Transverse colon (tissue), 4 donors: ENCODE measurements around the gene PHOX2A.

Experiments
- EP300 ChIP-seq: sonication (generic); formaldehyde crosslinking; IDR thresholded peaks from one replicate; pipeline ENCODE4 v1.6.1; 2017; ENCODE audit warnings: antibody characterized with exemption, low read depth
- POLR2A ChIP-seq: fragments of 450-650 bp; IDR thresholded peaks from one replicate; pipeline ENCODE4 v1.6.1; 2016; ENCODE audit warnings: antibody characterized with exemption, mild to moderate bottlenecking, moderate library complexity
- POLR2AphosphoS5 ChIP-seq, 3 donors: sonication (generic); formaldehyde crosslinking; IDR thresholded peaks; one replicate each; pipeline ENCODE4 v1.6.1; 2016; ENCODE audit warnings: antibody characterized with exemption in 3 of 3
- TF ChIP-seq, protein P1 (sequence below), 5 experiments: fragments of 200-600 bp in 3 of 5; fragments of 450-650 bp in 2 of 5; sonication (generic) in 3 of 5; IDR thresholded peaks; 1 replicate in 2 of 5; 2 replicates in 3 of 5; pipeline ENCODE4 v1.5.1; 2016 to 2017; ENCODE audit warnings: antibody characterized with exemption in 5 of 5, inconsistent platforms in 3 of 5, mild to moderate bottlenecking in 2 of 5, moderate library complexity in 1 of 5

DNA sequence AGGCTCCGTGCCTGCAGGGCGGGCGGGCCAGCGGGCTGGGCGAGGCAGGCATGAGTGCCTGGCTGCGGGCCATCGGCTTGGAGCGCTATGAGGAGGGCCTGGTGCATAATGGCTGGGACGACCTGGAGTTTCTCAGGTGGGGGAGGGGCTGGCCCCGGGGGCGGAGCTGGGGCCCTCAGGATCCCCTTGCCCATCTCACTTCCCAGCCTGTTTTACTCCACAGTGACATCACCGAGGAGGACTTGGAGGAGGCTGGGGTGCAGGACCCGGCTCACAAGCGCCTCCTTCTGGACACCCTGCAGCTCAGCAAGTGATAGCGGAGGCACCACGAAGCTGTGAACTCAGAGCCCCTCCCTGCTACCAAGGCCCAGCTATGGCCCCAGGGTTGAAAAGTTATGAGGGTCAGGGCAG is 5.9 kb downstream of the PHOX2A start:
- TF ChIP-seq, protein P1, sequence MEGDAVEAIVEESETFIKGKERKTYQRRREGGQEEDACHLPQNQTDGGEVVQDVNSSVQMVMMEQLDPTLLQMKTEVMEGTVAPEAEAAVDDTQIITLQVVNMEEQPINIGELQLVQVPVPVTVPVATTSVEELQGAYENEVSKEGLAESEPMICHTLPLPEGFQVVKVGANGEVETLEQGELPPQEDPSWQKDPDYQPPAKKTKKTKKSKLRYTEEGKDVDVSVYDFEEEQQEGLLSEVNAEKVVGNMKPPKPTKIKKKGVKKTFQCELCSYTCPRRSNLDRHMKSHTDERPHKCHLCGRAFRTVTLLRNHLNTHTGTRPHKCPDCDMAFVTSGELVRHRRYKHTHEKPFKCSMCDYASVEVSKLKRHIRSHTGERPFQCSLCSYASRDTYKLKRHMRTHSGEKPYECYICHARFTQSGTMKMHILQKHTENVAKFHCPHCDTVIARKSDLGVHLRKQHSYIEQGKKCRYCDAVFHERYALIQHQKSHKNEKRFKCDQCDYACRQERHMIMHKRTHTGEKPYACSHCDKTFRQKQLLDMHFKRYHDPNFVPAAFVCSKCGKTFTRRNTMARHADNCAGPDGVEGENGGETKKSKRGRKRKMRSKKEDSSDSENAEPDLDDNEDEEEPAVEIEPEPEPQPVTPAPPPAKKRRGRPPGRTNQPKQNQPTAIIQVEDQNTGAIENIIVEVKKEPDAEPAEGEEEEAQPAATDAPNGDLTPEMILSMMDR (IDR thresholded peaks at IDR 0.05): peak; percentile 76 to 85 (median 79)
- TF ChIP-seq POLR2A: no peak
- TF ChIP-seq POLR2AphosphoS5 (IDR thresholded peaks at IDR 0.05): no peak
- no peak for TF ChIP-seq EP300
